Measurements from ENCODE around the gene TBC1D10B.
"Not testable (repeated sequence)": the region's sequence is repeated elsewhere in the genome, so short reads cannot be mapped to it uniquely, and the experiment has no call there.

Gene TBC1D10B

GRCh38 chr16:30398661-30399434 is 28.6 kb upstream of the TBC1D10B start:
- no peak for DNase-seq (ENCODE audit: low read depth in 1 of 2, low spot score in 1 of 2)

- no peak for DNase-seq (ENCODE audit: low read depth in 1 of 2, low spot score in 1 of 2)
These were observed 27.7 kb upstream of the TBC1D10B start for GRCh38 chr16:30397776-30398660.

GRCh38 chr16:30397056-30397455 is 26.8 kb upstream of the TBC1D10B start:
- DNase-seq (ENCODE audit: low read depth in 1 of 2, low spot score in 1 of 2), result no peak

- not testable (repeated sequence) for DNase-seq (ENCODE audit: low read depth in 1 of 2, low spot score in 1 of 2)
These were observed 26.3 kb upstream of the TBC1D10B start for GRCh38 chr16:30396627-30397026.

GRCh38 chr16:30395992-30396585 is 25.8 kb upstream of the TBC1D10B start:
- no peak for DNase-seq (ENCODE audit: low read depth in 1 of 2, low spot score in 1 of 2)

- no peak for DNase-seq (ENCODE audit: low read depth in 1 of 2, low spot score in 1 of 2)
These were observed 25.1 kb upstream of the TBC1D10B start, which contains the start of gene ZNF48 for GRCh38 chr16:30395155-30395991. ZNF48 (plus strand) TSS chr16:30395420; CDS start chr16:30395795, 375 bp downstream.

GRCh38 chr16:30394592-30395154 is 24.4 kb upstream of the TBC1D10B start:
- no peak for DNase-seq (ENCODE audit: low read depth in 1 of 2, low spot score in 1 of 2)

GRCh38 chr16:30383521-30383920 is 13.2 kb upstream of the TBC1D10B start:
- DNase-seq (ENCODE audit: low read depth in 1 of 2, low spot score in 1 of 2), result no peak

GRCh38 chr16:30382111-30382881 is 12.0 kb upstream of the TBC1D10B start, which contains the start of gene SEPTIN1:
SEPTIN1 (minus strand) TSS chr16:30382561; CDS start chr16:30382542, 19 bp downstream.
- peak; percentile 56 to 72 for DNase-seq (ENCODE audit: low read depth in 1 of 2, low spot score in 1 of 2)

- DNase-seq (ENCODE audit: low read depth in 1 of 2, low spot score in 1 of 2), result no peak
These were observed 11.2 kb upstream of the TBC1D10B start for GRCh38 chr16:30381291-30382041.

- no peak for DNase-seq (ENCODE audit: low read depth in 1 of 2, low spot score in 1 of 2)
These were observed 10.5 kb upstream of the TBC1D10B start for GRCh38 chr16:30380803-30381208.

GRCh38 chr16:30380072-30380802 is 9.9 kb upstream of the TBC1D10B start:
- DNase-seq (ENCODE audit: low read depth in 1 of 2, low spot score in 1 of 2), result no peak

GRCh38 chr16:30379158-30379783 is 9.0 kb upstream of the TBC1D10B start:
- no peak for DNase-seq (ENCODE audit: low read depth in 1 of 2, low spot score in 1 of 2)

GRCh38 chr16:30378236-30379157 is 8.2 kb upstream of the TBC1D10B start:
- peak; percentile 97 to 99 for DNase-seq (ENCODE audit: low read depth in 1 of 2, low spot score in 1 of 2)

- peak; percentile 67 to 81 for DNase-seq (ENCODE audit: low read depth in 1 of 2, low spot score in 1 of 2)
These were observed 7.5 kb upstream of the TBC1D10B start for GRCh38 chr16:30377812-30378235.

GRCh38 chr16:30377050-30377811 is 6.9 kb upstream of the TBC1D10B start:
- DNase-seq (ENCODE audit: low read depth in 1 of 2, low spot score in 1 of 2), result no peak
